Calu3 (cell line): ENCODE measurements around the gene TOR4A. TPM values are rescaled to one million over a fixed set of nuclear protein-coding genes. Genes with fewer than 3 reads are reported as not detected.

Experiments
- BruUV-seq: library from RNA; stranded (reverse); fragments of 400-500 nt; replicated peaks from 2 replicates; lab custom pipeline; 2021; lab: Mats Ljungman, UMichigan
- CTCF ChIA-PET: fragments of 300-600 bp; sonication (Branson Sonifier 250); formaldehyde crosslinking; loops from one replicate; lab custom pipeline; 2022; ENCODE audit warnings: antibody characterized with exemption; lab: Charles Lee
- DNase-seq: peaks from one replicate; pipeline ENCODE4 v3.0.0; 2022
- H3K27ac Mint-ChIP-seq: one replicate; pipeline ENCODE4 v1.8.0; 2022; ENCODE audit warnings: mixed read lengths; ENCODE audit not compliant: unreplicated experiment
- H3K27me3 Mint-ChIP-seq: one replicate; pipeline ENCODE4 v1.8.0; 2022; ENCODE audit warnings: mixed read lengths; ENCODE audit not compliant: unreplicated experiment
- H3K36me3 Mint-ChIP-seq: one replicate; pipeline ENCODE4 v1.8.0; 2022; ENCODE audit warnings: mild to moderate bottlenecking, moderate library complexity, mixed read lengths; ENCODE audit not compliant: insufficient read depth, unreplicated experiment
- H3K4me1 Mint-ChIP-seq: one replicate; pipeline ENCODE4 v1.8.0; 2022; ENCODE audit warnings: mild to moderate bottlenecking, low read depth, mixed read lengths; ENCODE audit not compliant: unreplicated experiment
- H3K4me3 Mint-ChIP-seq: one replicate; pipeline ENCODE4 v1.8.0; 2022; ENCODE audit warnings: mild to moderate bottlenecking, low read depth, moderate library complexity, mixed read lengths; ENCODE audit not compliant: unreplicated experiment
- H3K9me3 Mint-ChIP-seq: one replicate; pipeline ENCODE4 v1.8.0; 2022; ENCODE audit warnings: low read depth, mixed read lengths; ENCODE audit not compliant: unreplicated experiment
- CTCF ChIP-seq: fragments of 200-600 bp; IDR thresholded peaks from one replicate; pipeline ENCODE4 v1.8.0; 2022; ENCODE audit warnings: antibody characterized with exemption; ENCODE audit not compliant: unreplicated experiment
- intact Hi-C: fragments of 100-400 bp; cut with micrococcal nuclease; formaldehyde crosslinking; loops from one replicate; pipeline ENCODE4 v1.10.0; 2022; ENCODE audit not compliant: unreplicated experiment
- total RNA-seq: library from RNA; stranded (reverse); gene quantifications from 2 replicates; pipeline ENCODE4 v1.2.3, GENCODE V29; 2022

TOR4A gene
- total RNA-seq, 1 experiment from 2014 or later = 51.8 TPM

- Mint-ChIP-seq H3K4me3 (peak overlapping the region; percentile 76), H3K27ac (peak overlapping the region; percentile 55), H3K4me1 (peaks cover 12% of the 10 kb centered on the region), H3K27me3 (peaks cover 12% of the 10 kb centered on the region), H3K36me3 (peaks cover 65% of the 10 kb centered on the region), H3K9me3 (no peaks in the 10 kb centered on the region)
- intact Hi-C loops = no loop called here
- TF ChIP-seq CTCF = no peak
- CTCF ChIA-PET = interaction anchor here (0.6 kb wide), 1 partner anchor 112 kb away, joined by 3 read pairs; no protein-coding TSS in a partner anchor
- DNase-seq = no peak
- BruUV-seq = no TSS peak
These were observed 33.7 kb upstream of the TOR4A start for GRCh38 chr9:137243626-137244485.

- no peaks in the 10 kb centered on the region for H3K9me3 Mint-ChIP-seq
- peak overlapping the region; percentile 76 for H3K4me3 Mint-ChIP-seq
- H3K27ac Mint-ChIP-seq = peak overlapping the region; percentile 55
- TF ChIP-seq CTCF = no peak
- peaks cover 12% of the 10 kb centered on the region for H3K27me3 Mint-ChIP-seq
- intact Hi-C loops = no loop called here
- DNase-seq = no peak
- CTCF ChIA-PET = interaction anchor here (0.6 kb wide), 1 partner anchor 26 kb away, joined by 14 read pairs; no protein-coding TSS in a partner anchor
- peaks cover 9% of the 10 kb centered on the region for H3K4me1 Mint-ChIP-seq
- no TSS peak for BruUV-seq
- H3K36me3 Mint-ChIP-seq = peaks cover 59% of the 10 kb centered on the region
These were observed 32.8 kb upstream of the TOR4A start for GRCh38 chr9:137244486-137245449.

GRCh38 chr9:137245450-137246421 lies 31.8 kb upstream of the TOR4A start:
- no peak overlapping the region for H3K27ac Mint-ChIP-seq
- H3K27me3 Mint-ChIP-seq = peaks cover 9% of the 10 kb centered on the region
- CTCF ChIA-PET = interaction anchor here (0.6 kb wide), 2 partner anchors 27 to 1287 kb away, joined by 7 to 14 read pairs; no protein-coding TSS in a partner anchor
- H3K9me3 Mint-ChIP-seq = no peaks in the 10 kb centered on the region
- no TSS peak for BruUV-seq
- no peak overlapping the region for H3K4me3 Mint-ChIP-seq
- no peak for DNase-seq
- intact Hi-C loops = no loop called here
- peaks cover 9% of the 10 kb centered on the region for H3K4me1 Mint-ChIP-seq
- TF ChIP-seq CTCF = no peak
- peaks cover 51% of the 10 kb centered on the region for H3K36me3 Mint-ChIP-seq
